B cell (primary cell): ENCODE data around the gene TECPR2.

Experiments used
- CTCF ChIP-seq: fragments of 200-600 bp; IDR thresholded peaks from one replicate; pipeline ENCODE4 v1.8.0; 2022; ENCODE audit warnings: antibody characterized with exemption, mild to moderate bottlenecking
- EZH2 ChIP-seq: IDR thresholded peaks from 2 replicates; pipeline ENCODE4 v1.6.1; 2012; ENCODE audit warnings: borderline replicate concordance, low read depth, mild to moderate bottlenecking, moderate library complexity, low read length; ENCODE audit not compliant: insufficient read depth, poor library complexity, severe bottlenecking

- no peak for TF ChIP-seq CTCF
- no peak for TF ChIP-seq EZH2
Observed at GRCh38 chr14:102451064-102451352, 88.3 kb downstream of the TECPR2 start.
